Lung (tissue), 12 donors: ENCODE measurements around the gene SNX25. TPM values are rescaled to one million over a fixed set of nuclear protein-coding genes. Genes with fewer than 3 reads are reported as not detected.

Source experiments
- ATAC-seq: fragments of 200-7000 bp; cut with Tn5 transposase; one replicate; pipeline ENCODE4 v1.9.1; 2020; ENCODE audit warnings: moderate number of reproducible peaks; ENCODE audit not compliant: insufficient read depth, low FRiP score
- DNase-seq, 3 donors: peaks; one replicate each; pipeline ENCODE4 v3.0.0-alpha.2; 2013 to 2017
- H3K27ac ChIP-seq, 2 donors: one replicate each; pipeline ENCODE4 v1.5.1; 2013; ENCODE audit warnings: mild to moderate bottlenecking in 2 of 2, moderate library complexity in 2 of 2, control low read depth in 1 of 2, inconsistent platforms in 1 of 2, low read depth in 1 of 2, low read length in 1 of 2
- H3K27me3 ChIP-seq, 3 donors: one replicate each; pipeline ENCODE4 v1.5.1; 2013; ENCODE audit warnings: low read length in 2 of 3; ENCODE audit not compliant: control insufficient read depth in 3 of 3, insufficient read depth in 3 of 3
- H3K36me3 ChIP-seq, 4 donors: one replicate each; pipeline ENCODE4 v1.5.1; 2013; ENCODE audit warnings: low read length in 4 of 4, mild to moderate bottlenecking in 1 of 4, moderate library complexity in 1 of 4; ENCODE audit not compliant: control insufficient read depth in 4 of 4, insufficient read depth in 4 of 4
- H3K4me1 ChIP-seq, 5 donors: one replicate each; pipeline ENCODE4 v1.5.1; 2013; ENCODE audit warnings: low read length in 5 of 5, mild to moderate bottlenecking in 2 of 5, moderate library complexity in 1 of 5; ENCODE audit not compliant: control insufficient read depth in 5 of 5, insufficient read depth in 5 of 5
- H3K4me3 ChIP-seq: one replicate; pipeline ENCODE4 v1.5.1; 2013; ENCODE audit warnings: mild to moderate bottlenecking, control low read depth, moderate library complexity
- H3K9ac ChIP-seq, 2 donors: one replicate each; pipeline ENCODE4 v1.5.1; 2013; ENCODE audit warnings: low read length in 2 of 2, control low read depth in 1 of 2; ENCODE audit not compliant: insufficient read depth in 1 of 2
- H3K9me3 ChIP-seq, 4 donors: one replicate each; pipeline ENCODE4 v1.5.1; 2013; ENCODE audit warnings: low read length in 3 of 4, mild to moderate bottlenecking in 1 of 4, moderate library complexity in 1 of 4; ENCODE audit not compliant: control insufficient read depth in 4 of 4, insufficient read depth in 3 of 4
- CTCF ChIP-seq: IDR thresholded peaks from 2 replicates; pipeline ENCODE4 v1.5.1; 2012; ENCODE audit warnings: mild to moderate bottlenecking; ENCODE audit errors: control extremely low read depth, extremely low read depth
- WGBS, 2 donors: extraction: QIAGEN DNeasy Blood & Tissue Kit; methylation state at CpG; one replicate each; pipeline ENCODE4 v1.1.7; 2013; 5-methylcytosine and 5-hydroxymethylcytosine counted together
- polyA plus RNA-seq, 2 donors: library from polyadenylated mRNA; stranded (reverse); fragments of 200-250 nt; gene quantifications; one replicate each; pipeline ENCODE4 v1.2.1, GENCODE V29; 2013
- total RNA-seq, 2 donors: library from RNA; depleted of rRNA in 1 of 2; stranded (reverse); fragments of >200 nt in 1 of 2; gene quantifications; one replicate each; pipeline ENCODE4 v1.2.1, GENCODE V29; 2014 to 2021
- donor health status: control.
- donor health status: control.
- donor health status: Bipolar disorder and iron deficiency.
- donor health status: healthy.
- donor health status: DM: yes; HTN: yes; CAD: no.

SNX25 gene
- total and polyA plus RNA-seq, 4 donors = 16.8 to 95.4 (median 49.3) TPM

GRCh38 chr4:185248393-185249039 lies 39.1 kb downstream of the SNX25 start:
- Histone ChIP-seq H3K36me3 (no peaks in the 10 kb centered on the region), H3K9ac (no peak overlapping the region), H3K9me3 (no peaks in the 10 kb centered on the region), H3K27ac (no peak overlapping the region), H3K27me3 (no peaks in the 10 kb centered on the region), H3K4me3 (no peak overlapping the region), H3K4me1 (peaks cover 0 to 3% (median 0%) of the 10 kb centered on the region in 5 donors)
- TF ChIP-seq CTCF = no peak
- 88 to 93% methylated on average over 3 of the region's 3 CpGs for WGBS, 2 donors
- ATAC-seq = no peak
- DNase-seq = no peak

- Histone ChIP-seq H3K27me3 (no peaks in the 10 kb centered on the region), H3K4me3 (no peak overlapping the region), H3K27ac (no peak overlapping the region), H3K9me3 (no peaks in the 10 kb centered on the region), H3K36me3 (no peaks in the 10 kb centered on the region), H3K9ac (no peak overlapping the region), H3K4me1 (peaks cover 0 to 3% (median 0%) of the 10 kb centered on the region in 5 donors)
- WGBS, 2 donors = 86% methylated on average over 2 of the region's 2 CpGs
- ATAC-seq = no peak
- DNase-seq = no peak
- no peak for TF ChIP-seq CTCF
Measured at GRCh38 chr4:185249105-185249504, 39.7 kb downstream of the SNX25 start.

- no peaks in the 10 kb centered on the region for H3K36me3 ChIP-seq
- DNase-seq (no peak), ATAC-seq (no peak)
- WGBS, 2 donors = 59 to 62% methylated on average over 5 of the region's 5 CpGs
- no peak overlapping the region for H3K9ac ChIP-seq
- H3K27me3 ChIP-seq = peaks cover 0 to 2% (median 0%) of the 10 kb centered on the region in 3 donors
- no peaks in the 10 kb centered on the region for H3K9me3 ChIP-seq
- peaks cover 0 to 7% (median 0%) of the 10 kb centered on the region in 5 donors for H3K4me1 ChIP-seq
- no peak overlapping the region for H3K4me3 ChIP-seq
- no peak overlapping the region for H3K27ac ChIP-seq
- no peak for TF ChIP-seq CTCF
Measured at GRCh38 chr4:185254434-185254833, 45.0 kb downstream of the SNX25 start.

- WGBS, 2 donors = 97 to 99% methylated on average over 3 of the region's 3 CpGs
- no peak overlapping the region for H3K27ac ChIP-seq
- H3K4me1 ChIP-seq = peaks cover 0 to 7% (median 0%) of the 10 kb centered on the region in 5 donors
- H3K9me3 ChIP-seq = no peaks in the 10 kb centered on the region
- no peak overlapping the region for H3K4me3 ChIP-seq
- ATAC-seq = no peak
- peaks cover 0 to 2% (median 0%) of the 10 kb centered on the region in 3 donors for H3K27me3 ChIP-seq
- no peak overlapping the region for H3K9ac ChIP-seq
- TF ChIP-seq CTCF = no peak
- H3K36me3 ChIP-seq = peaks cover 0 to 5% (median 0%) of the 10 kb centered on the region in 4 donors
- no peak for DNase-seq
Measured at GRCh38 chr4:185255868-185256267, 46.5 kb downstream of the SNX25 start.
